ENCODE data around the gene SAMD4B. TPM values are rescaled to one million over a fixed set of nuclear protein-coding genes. Genes with fewer than 3 reads are reported as not detected.

The SAMD4B gene
- 10 to 100 TPM; 47.8 to 51.3 TPM for total RNA-seq

GRCh38 chr19:39341719-39342604 lies at the start of gene SAMD4B:
SAMD4B (plus strand) TSS chr19:39342421; CDS start chr19:39356894, 14,473 bp downstream.
- DNase-seq (peak; percentile 99), ATAC-seq (ENCODE audit: low read depth) (peak; percentile 89)
- Mint-ChIP-seq H3K4me1 (peaks cover 51% of the 10 kb centered on the region), H3K9me3 (no peaks in the 10 kb centered on the region), H3K36me3 (peaks cover 9% of the 10 kb centered on the region), H3K27me3 (no peaks in the 10 kb centered on the region), H3K27ac (peak within 1 kb of the TSS; percentile 96), H3K4me3 (peak within 1 kb of the TSS; percentile 96)
- POLR2A ChIA-PET: interaction anchor here (0.6 to 1.9 kb wide), 13 partner anchors 9 to 192 kb away, joined by 3 to 15 read pairs (median 5); partner anchors contain the start of genes MED29, PAF1, PLEKHG2 and RPS16

GRCh38 chr19:39293394-39293793 lies 48.8 kb upstream of the SAMD4B start:
- Mint-ChIP-seq H3K9me3 (no peaks in the 10 kb centered on the region), H3K36me3 (peaks cover 5% of the 10 kb centered on the region), H3K27ac (no peak overlapping the region), H3K27me3 (peaks cover 29% of the 10 kb centered on the region), H3K4me1 (peaks cover 26% of the 10 kb centered on the region), H3K4me3 (no peak overlapping the region)
- DNase-seq (no peak), ATAC-seq (ENCODE audit: low read depth) (no peak)
- POLR2A ChIA-PET: no interaction called here

- Mint-ChIP-seq H3K4me3 (peak within 1 kb of the TSS; percentile 6), H3K9me3 (no peaks in the 10 kb centered on the region), H3K36me3 (peaks cover 5% of the 10 kb centered on the region), H3K4me1 (peaks cover 41% of the 10 kb centered on the region), H3K27me3 (peaks cover 9% of the 10 kb centered on the region), H3K27ac (peak within 1 kb of the TSS; percentile 68)
- DNase-seq (no peak), ATAC-seq (ENCODE audit: low read depth) (no peak)
- POLR2A ChIA-PET: interaction anchor here (0.6 kb wide), 1 partner anchor 16 kb away, joined by 4 read pairs; no protein-coding TSS in a partner anchor
These were observed 46.1 kb upstream of the SAMD4B start, which contains the start of gene IFNL1 for GRCh38 chr19:39296055-39296645. IFNL1 (plus strand) TSS chr19:39296407; CDS start chr19:39296422, 15 bp downstream.

GRCh38 chr19:39296906-39297305 lies 45.3 kb upstream of the SAMD4B start:
- Mint-ChIP-seq H3K27ac (peak overlapping the region; percentile 68), H3K9me3 (no peaks in the 10 kb centered on the region), H3K4me3 (peak overlapping the region; percentile 6), H3K4me1 (peaks cover 41% of the 10 kb centered on the region), H3K27me3 (peaks cover 9% of the 10 kb centered on the region), H3K36me3 (peaks cover 5% of the 10 kb centered on the region)
- POLR2A ChIA-PET: interaction anchor here (0.6 to 2.1 kb wide), 2 partner anchors 14 to 45 kb away, joined by 3 to 7 read pairs; no protein-coding TSS in a partner anchor
- DNase-seq (no peak), ATAC-seq (ENCODE audit: low read depth) (no peak)

- peak; percentile 90 for DNase-seq
- H3K27ac Mint-ChIP-seq: peak overlapping the region; percentile 84
- peaks cover 5% of the 10 kb centered on the region for H3K27me3 Mint-ChIP-seq
- H3K4me1 Mint-ChIP-seq: peaks cover 42% of the 10 kb centered on the region
- H3K9me3 Mint-ChIP-seq: no peaks in the 10 kb centered on the region
- peak; percentile 96 for ATAC-seq (ENCODE audit: low read depth)
- H3K36me3 Mint-ChIP-seq: peaks cover 5% of the 10 kb centered on the region
- POLR2A ChIA-PET: interaction anchor here (1.8 to 2.1 kb wide), 2 partner anchors 12 to 38 kb away, joined by 4 to 7 read pairs; partner anchors contain the start of gene GMFG
- H3K4me3 Mint-ChIP-seq: peak overlapping the region; percentile 75
These were observed 44.1 kb upstream of the SAMD4B start for GRCh38 chr19:39297931-39298634.

- Mint-ChIP-seq H3K27me3 (peaks cover 7% of the 10 kb centered on the region), H3K9me3 (no peaks in the 10 kb centered on the region), H3K4me1 (peaks cover 38% of the 10 kb centered on the region), H3K27ac (peak overlapping the region; percentile 71), H3K36me3 (peaks cover 5% of the 10 kb centered on the region), H3K4me3 (peak overlapping the region; percentile 52)
- DNase-seq: no peak
- POLR2A ChIA-PET: interaction anchor here (0.7 to 1.7 kb wide), 4 partner anchors 13 to 43 kb away, joined by 3 to 5 read pairs (median 4); partner anchors contain the start of genes GMFG, LRFN1 and SAMD4B
- ATAC-seq (ENCODE audit: low read depth): peak; percentile 19
These were observed 42.8 kb upstream of the SAMD4B start for GRCh38 chr19:39299404-39299803.

GRCh38 chr19:39299832-39300231 lies 42.4 kb upstream of the SAMD4B start:
- H3K27ac Mint-ChIP-seq: peak overlapping the region; percentile 71
- peaks cover 7% of the 10 kb centered on the region for H3K27me3 Mint-ChIP-seq
- H3K36me3 Mint-ChIP-seq: peaks cover 5% of the 10 kb centered on the region
- peaks cover 37% of the 10 kb centered on the region for H3K4me1 Mint-ChIP-seq
- no peak for ATAC-seq (ENCODE audit: low read depth)
- peak overlapping the region; percentile 52 for H3K4me3 Mint-ChIP-seq
- no peaks in the 10 kb centered on the region for H3K9me3 Mint-ChIP-seq
- POLR2A ChIA-PET: interaction anchor here (0.7 to 1.7 kb wide), 4 partner anchors 12 to 42 kb away, joined by 3 to 5 read pairs (median 4); partner anchors contain the start of genes GMFG, LRFN1 and SAMD4B
- DNase-seq: no peak

- Mint-ChIP-seq H3K36me3 (peaks cover 4% of the 10 kb centered on the region), H3K27ac (no peak overlapping the region), H3K4me1 (peaks cover 42% of the 10 kb centered on the region), H3K4me3 (no peak overlapping the region), H3K27me3 (peaks cover 15% of the 10 kb centered on the region), H3K9me3 (no peaks in the 10 kb centered on the region)
- no peak for DNase-seq
- POLR2A ChIA-PET: interaction anchor here (0.6 to 1.0 kb wide), 2 partner anchors 10 to 33 kb away, joined by 3 read pairs; no protein-coding TSS in a partner anchor
- no peak for ATAC-seq (ENCODE audit: low read depth)
These were observed 41.2 kb upstream of the SAMD4B start for GRCh38 chr19:39301021-39301420.

- peaks cover 15% of the 10 kb centered on the region for H3K27me3 Mint-ChIP-seq
- no peak overlapping the region for H3K4me3 Mint-ChIP-seq
- peaks cover 3% of the 10 kb centered on the region for H3K36me3 Mint-ChIP-seq
- DNase-seq: no peak
- POLR2A ChIA-PET: interaction anchor here (0.6 to 1.0 kb wide), 2 partner anchors 10 to 33 kb away, joined by 3 read pairs; no protein-coding TSS in a partner anchor
- ATAC-seq (ENCODE audit: low read depth): no peak
- H3K9me3 Mint-ChIP-seq: no peaks in the 10 kb centered on the region
- H3K27ac Mint-ChIP-seq: no peak overlapping the region
- H3K4me1 Mint-ChIP-seq: peaks cover 37% of the 10 kb centered on the region
These were observed 40.7 kb upstream of the SAMD4B start for GRCh38 chr19:39301562-39301961.

GRCh38 chr19:39303373-39304184 lies 38.6 kb upstream of the SAMD4B start:
- no peak for ATAC-seq (ENCODE audit: low read depth)
- H3K27ac Mint-ChIP-seq: no peak overlapping the region
- peaks cover 4% of the 10 kb centered on the region for H3K36me3 Mint-ChIP-seq
- H3K4me1 Mint-ChIP-seq: peaks cover 20% of the 10 kb centered on the region
- no peak overlapping the region for H3K4me3 Mint-ChIP-seq
- peaks cover 13% of the 10 kb centered on the region for H3K27me3 Mint-ChIP-seq
- no peaks in the 10 kb centered on the region for H3K9me3 Mint-ChIP-seq
- POLR2A ChIA-PET: no interaction called here
- no peak for DNase-seq

GRCh38 chr19:39304185-39304513 lies 38.1 kb upstream of the SAMD4B start:
- peak overlapping the region; percentile 65 for H3K27ac Mint-ChIP-seq
- no peak for ATAC-seq (ENCODE audit: low read depth)
- no peaks in the 10 kb centered on the region for H3K9me3 Mint-ChIP-seq
- DNase-seq: no peak
- no peak overlapping the region for H3K4me3 Mint-ChIP-seq
- POLR2A ChIA-PET: no interaction called here
- peaks cover 17% of the 10 kb centered on the region for H3K4me1 Mint-ChIP-seq
- H3K36me3 Mint-ChIP-seq: peaks cover 7% of the 10 kb centered on the region
- peaks cover 13% of the 10 kb centered on the region for H3K27me3 Mint-ChIP-seq
